Astrocyte of the cerebellum (primary cell): Measurements from ENCODE around the gene INHBC.
"Not testable (repeated sequence)": the region's sequence is repeated elsewhere in the genome, so short reads cannot be mapped to it uniquely, and the experiment has no call there.

Source experiments
- DNase-seq: peaks from one replicate; pipeline ENCODE4 v3.0.0-alpha.2; 2011; ENCODE audit warnings: low read depth
- H3K4me3 ChIP-seq: 2 replicates; pipeline ENCODE4 v1.5.1; 2011; ENCODE audit warnings: mild to moderate bottlenecking, low read depth, low read length, moderate library complexity
- CTCF ChIP-seq: IDR thresholded peaks from 2 replicates; pipeline ENCODE4 v1.5.1; 2012; ENCODE audit warnings: low read length, low read depth, moderate library complexity, mild to moderate bottlenecking; ENCODE audit errors: missing control alignments
- in situ Hi-C: cut with HindIII; loops from 2 replicates; pipeline ENCODE4 v1.10.0; 2017; ENCODE audit warnings: low sequenced_read_pairs

The INHBC gene

GRCh38 chr12:57415088-57415487, 19.5 kb upstream of the INHBC start:
- no peak overlapping the region for H3K4me3 ChIP-seq
- no peak for TF ChIP-seq CTCF
- no peak for DNase-seq
- in situ Hi-C loops = no loop called here

GRCh38 chr12:57416039-57416996, 18.3 kb upstream of the INHBC start:
- TF ChIP-seq CTCF = no peak
- H3K4me3 ChIP-seq = no peak overlapping the region
- no peak for DNase-seq
- in situ Hi-C loops = no loop called here

GRCh38 chr12:57418255-57418654, 16.3 kb upstream of the INHBC start:
- H3K4me3 ChIP-seq = no peak overlapping the region
- DNase-seq = no peak
- in situ Hi-C loops = no loop called here
- no peak for TF ChIP-seq CTCF

- TF ChIP-seq CTCF = no peak
- DNase-seq = no peak
- H3K4me3 ChIP-seq = no peak overlapping the region
- in situ Hi-C loops = no loop called here
Observed at GRCh38 chr12:57419495-57419894, 15.1 kb upstream of the INHBC start.

GRCh38 chr12:57420482-57420881, 14.1 kb upstream of the INHBC start:
- no peak for DNase-seq
- no peak for TF ChIP-seq CTCF
- H3K4me3 ChIP-seq = no peak overlapping the region
- in situ Hi-C loops = no loop called here

GRCh38 chr12:57426948-57427347, 7.6 kb upstream of the INHBC start:
- DNase-seq, in situ Hi-C loops: not testable (repeated sequence)

GRCh38 chr12:57428965-57429364, 5.6 kb upstream of the INHBC start:
- TF ChIP-seq CTCF = no peak
- in situ Hi-C loops = no loop called here

More at GRCh38 chr12:57426948-57427347, 7.6 kb upstream of the INHBC start:
- H3K4me3 ChIP-seq = not testable (repeated sequence)

More at GRCh38 chr12:57428965-57429364, 5.6 kb upstream of the INHBC start:
- no peak for DNase-seq
- H3K4me3 ChIP-seq = no peak overlapping the region
